Adrenal gland (tissue), 5 donors: ENCODE results near the gene CCNB1IP1.
"Not testable (repeated sequence)": the region's sequence is repeated elsewhere in the genome, so short reads cannot be mapped to it uniquely, and the experiment has no call there.

Source experiments
- CTCF ChIP-seq, 6 experiments: fragments of 450-650 bp in 4 of 6; fragments of 200-600 bp in 2 of 6; sonication (generic) in 1 of 6; IDR thresholded peaks; 1 replicate in 5 of 6; 2 replicates in 1 of 6; pipeline versions ENCODE4 v1.5.1 to v1.8.0; 2016 to 2021; ENCODE audit warnings: antibody characterized with exemption in 6 of 6, mild to moderate bottlenecking in 2 of 6, moderate library complexity in 1 of 6
- POLR2A ChIP-seq, 2 donors: fragments of 450-650 bp; IDR thresholded peaks; one replicate each; pipeline ENCODE4 v1.6.1; 2017; ENCODE audit warnings: antibody characterized with exemption in 2 of 2, mild to moderate bottlenecking in 2 of 2, moderate library complexity in 1 of 2
- donor health status: DM: no; HTN: no; CAD: no.

GRCh38 chr14:20358474-20358873 is 25.4 kb upstream of the CCNB1IP1 start:
- not testable (repeated sequence) for TF ChIP-seq CTCF, POLR2A (IDR thresholded peaks at IDR 0.05)
